Endodermal cell (in vitro differentiated cells): ENCODE measurements around the gene ARID4B. TPM values are rescaled to one million over a fixed set of nuclear protein-coding genes. Genes with fewer than 3 reads are reported as not detected.

Experiments used
- DNase-seq: peaks from one replicate; pipeline ENCODE4 v3.0.0-alpha.2; 2017
- H3K27ac ChIP-seq: 2 replicates; pipeline ENCODE4 v1.5.1; 2013; ENCODE audit warnings: mild to moderate bottlenecking, low read depth, low read length, moderate library complexity
- H3K27me3 ChIP-seq: 2 replicates; pipeline ENCODE4 v1.6.1; 2013; ENCODE audit warnings: mild to moderate bottlenecking, low read length, moderate library complexity; ENCODE audit not compliant: insufficient read depth, control insufficient read depth, poor library complexity, severe bottlenecking
- H3K36me3 ChIP-seq: 2 replicates; pipeline ENCODE4 v1.7.0; 2013; ENCODE audit warnings: mild to moderate bottlenecking, low read length, moderate library complexity; ENCODE audit not compliant: control insufficient read depth, insufficient read depth
- H3K4me1 ChIP-seq: one replicate; pipeline ENCODE4 v1.7.0; 2013; ENCODE audit warnings: low read length; ENCODE audit not compliant: control insufficient read depth, insufficient read depth
- H3K4me3 ChIP-seq: 2 replicates; pipeline ENCODE4 v1.5.1; 2013; ENCODE audit warnings: mild to moderate bottlenecking, low read length, moderate library complexity
- H3K9ac ChIP-seq: 2 replicates; pipeline ENCODE4 v1.6.1; 2013; ENCODE audit warnings: mild to moderate bottlenecking, low read length, moderate library complexity; ENCODE audit not compliant: poor library complexity, severe bottlenecking; ENCODE audit errors: extremely low read depth
- H3K9me3 ChIP-seq: 2 replicates; pipeline ENCODE4 v1.6.1; 2013; ENCODE audit warnings: mild to moderate bottlenecking, low read length, moderate library complexity; ENCODE audit not compliant: control insufficient read depth
- H3K27ac Mint-ChIP-seq: 2 replicates; pipeline ENCODE4 v1.8.0; 2020; ENCODE audit warnings: mixed read lengths
- H3K27me3 Mint-ChIP-seq: 2 replicates; pipeline ENCODE4 v1.8.0; 2021; ENCODE audit warnings: mild to moderate bottlenecking, mixed read lengths; ENCODE audit not compliant: insufficient read depth
- H3K36me3 Mint-ChIP-seq: 2 replicates; pipeline ENCODE4 v1.8.0; 2020; ENCODE audit warnings: low read depth, mixed read lengths
- H3K4me1 Mint-ChIP-seq: 2 replicates; pipeline ENCODE4 v1.8.0; 2020; ENCODE audit warnings: mixed read lengths
- H3K4me3 Mint-ChIP-seq: 2 replicates; pipeline ENCODE4 v1.8.0; 2020; ENCODE audit warnings: mild to moderate bottlenecking, moderate library complexity, mixed read lengths
- H3K9me3 Mint-ChIP-seq: 2 replicates; pipeline ENCODE4 v1.8.0; 2020; ENCODE audit warnings: mild to moderate bottlenecking, mixed read lengths
- CTCF ChIP-seq: fragments of 200-600 bp; sonication (generic); conservative IDR thresholded peaks from 2 replicates; pipeline ENCODE4 v1.5.0; 2021; ENCODE audit warnings: antibody characterized with exemption, mild to moderate bottlenecking
- WGBS, 2 experiments: methylation state at CpG; one replicate each; pipeline versions ENCODE4 v1.1.5 to v1.1.7; 2013; ENCODE audit warnings: missing lambda C conversion rate in 2 of 2, mixed read lengths in 1 of 2; ENCODE audit not compliant: insufficient coverage in 1 of 2, insufficient read length in 1 of 2; 5-methylcytosine and 5-hydroxymethylcytosine counted together
- total RNA-seq, 2 donors: library from RNA; stranded (reverse); fragmentation: NEBNext Ultra II Directional in 1 of 2; extraction: Animal tissue kit (Norgen Biotek cat#: 25700) in 1 of 2; gene quantifications; 2 replicates in 1 of 2; 3 replicates in 1 of 2; pipeline ENCODE4 v1.2.1, GENCODE V29; 2021

ARID4B gene
- total RNA-seq, 2 donors from 2014 or later: 40.6 to 43.1 TPM

GRCh38 chr1:235336903-235337302 is 8.9 kb upstream of the ARID4B start:
- 89 to 97% methylated on average over 4 of the region's 4 CpGs for WGBS, 2 experiments
- Mint-ChIP-seq H3K36me3 (peaks cover 41% of the 10 kb centered on the region), H3K27me3 (no peaks in the 10 kb centered on the region), H3K27ac (no peak overlapping the region), H3K4me1 (peaks cover 3% of the 10 kb centered on the region), H3K9me3 (no peaks in the 10 kb centered on the region), H3K4me3 (no peak overlapping the region)
- H3K36me3 ChIP-seq: peaks cover 43% of the 10 kb centered on the region
- H3K27ac ChIP-seq: no peak overlapping the region
- H3K4me1 ChIP-seq: no peaks in the 10 kb centered on the region
- H3K9ac ChIP-seq: no peak overlapping the region
- H3K27me3 ChIP-seq: no peaks in the 10 kb centered on the region
- no peaks in the 10 kb centered on the region for H3K9me3 ChIP-seq
- TF ChIP-seq CTCF: no peak
- no peak for DNase-seq
- no peak overlapping the region for H3K4me3 ChIP-seq

GRCh38 chr1:235331401-235331800 is 3.4 kb upstream of the ARID4B start:
- no peak for DNase-seq
- Histone ChIP-seq H3K27me3 (no peaks in the 10 kb centered on the region), H3K9me3 (no peaks in the 10 kb centered on the region), H3K36me3 (peaks cover 18% of the 10 kb centered on the region), H3K4me3 (peak overlapping the region; percentile 100), H3K4me1 (peaks cover 4% of the 10 kb centered on the region), H3K9ac (no peak overlapping the region), H3K27ac (no peak overlapping the region)
- H3K4me1 Mint-ChIP-seq: peaks cover 18% of the 10 kb centered on the region
- no peak overlapping the region for H3K4me3 Mint-ChIP-seq
- no peak overlapping the region for H3K27ac Mint-ChIP-seq
- 71 to 88% methylated on average over 1 to 3 of the region's 3 CpGs for WGBS, 2 experiments
- TF ChIP-seq CTCF: no peak
- peaks cover 26% of the 10 kb centered on the region for H3K36me3 Mint-ChIP-seq
- no peaks in the 10 kb centered on the region for H3K27me3 Mint-ChIP-seq
- no peaks in the 10 kb centered on the region for H3K9me3 Mint-ChIP-seq

GRCh38 chr1:235330918-235331285 is 2.9 kb upstream of the ARID4B start:
- Mint-ChIP-seq H3K27me3 (no peaks in the 10 kb centered on the region), H3K36me3 (peaks cover 25% of the 10 kb centered on the region), H3K9me3 (no peaks in the 10 kb centered on the region), H3K4me3 (no peak overlapping the region), H3K27ac (no peak overlapping the region), H3K4me1 (peaks cover 21% of the 10 kb centered on the region)
- no peak overlapping the region for H3K9ac ChIP-seq
- no peak for DNase-seq
- H3K27me3 ChIP-seq: no peaks in the 10 kb centered on the region
- WGBS, 2 experiments: 93 to 98% methylated on average over 2 to 4 of the region's 5 CpGs
- no peak overlapping the region for H3K27ac ChIP-seq
- no peaks in the 10 kb centered on the region for H3K9me3 ChIP-seq
- peak overlapping the region; percentile 100 for H3K4me3 ChIP-seq
- peaks cover 16% of the 10 kb centered on the region for H3K36me3 ChIP-seq
- H3K4me1 ChIP-seq: peaks cover 4% of the 10 kb centered on the region
- TF ChIP-seq CTCF: no peak
